ENCODE measurements around the gene DCAKD.

DCAKD gene

GRCh38 chr17:45011767-45012166, 39.7 kb downstream of the DCAKD start:
- Histone ChIP-seq H3K4me1 (ENCODE audit: insufficient read depth, low read length) (peaks cover 11% of the 10 kb centered on the region), H3K4me3 (ENCODE audit: low read depth in 1 of 2, low read length in 2 of 2) (no peak overlapping the region), H3K27ac (ENCODE audit: low read depth, low read length) (no peak overlapping the region), H3K27me3 (ENCODE audit: control insufficient read depth in 1 of 2, insufficient read depth in 2 of 2, low read length in 2 of 2) (no peaks in the 10 kb centered on the region), H3K36me3 (ENCODE audit: insufficient read depth, low read length) (no peaks in the 10 kb centered on the region), H3K9me3 (ENCODE audit: low read length) (no peaks in the 10 kb centered on the region), H3K9ac (ENCODE audit: low read length) (no peak overlapping the region)

GRCh38 chr17:45009676-45010467, 41.6 kb downstream of the DCAKD start:
- no peaks in the 10 kb centered on the region for H3K36me3 ChIP-seq (ENCODE audit: insufficient read depth, low read length)
- no peaks in the 10 kb centered on the region for H3K9me3 ChIP-seq (ENCODE audit: low read length)
- H3K4me1 ChIP-seq (ENCODE audit: insufficient read depth, low read length) = peaks cover 11% of the 10 kb centered on the region
- H3K9ac ChIP-seq (ENCODE audit: low read length) = no peak overlapping the region
- no peak overlapping the region for H3K27ac ChIP-seq (ENCODE audit: low read depth, low read length)
- no peak overlapping the region for H3K4me3 ChIP-seq (ENCODE audit: low read depth in 1 of 2, low read length in 2 of 2)
- H3K27me3 ChIP-seq (ENCODE audit: control insufficient read depth in 1 of 2, insufficient read depth in 2 of 2, low read length in 2 of 2) = no peaks in the 10 kb centered on the region

GRCh38 chr17:45008216-45008615, 43.2 kb downstream of the DCAKD start:
- no peak overlapping the region for H3K9ac ChIP-seq (ENCODE audit: low read length)
- H3K4me3 ChIP-seq (ENCODE audit: low read depth in 1 of 2, low read length in 2 of 2) = no peak overlapping the region
- H3K36me3 ChIP-seq (ENCODE audit: insufficient read depth, low read length) = no peaks in the 10 kb centered on the region
- no peak overlapping the region for H3K27ac ChIP-seq (ENCODE audit: low read depth, low read length)
- H3K27me3 ChIP-seq (ENCODE audit: control insufficient read depth in 1 of 2, insufficient read depth in 2 of 2, low read length in 2 of 2) = no peaks in the 10 kb centered on the region
- no peaks in the 10 kb centered on the region for H3K9me3 ChIP-seq (ENCODE audit: low read length)
- peaks cover 7% of the 10 kb centered on the region for H3K4me1 ChIP-seq (ENCODE audit: insufficient read depth, low read length)

DNA sequence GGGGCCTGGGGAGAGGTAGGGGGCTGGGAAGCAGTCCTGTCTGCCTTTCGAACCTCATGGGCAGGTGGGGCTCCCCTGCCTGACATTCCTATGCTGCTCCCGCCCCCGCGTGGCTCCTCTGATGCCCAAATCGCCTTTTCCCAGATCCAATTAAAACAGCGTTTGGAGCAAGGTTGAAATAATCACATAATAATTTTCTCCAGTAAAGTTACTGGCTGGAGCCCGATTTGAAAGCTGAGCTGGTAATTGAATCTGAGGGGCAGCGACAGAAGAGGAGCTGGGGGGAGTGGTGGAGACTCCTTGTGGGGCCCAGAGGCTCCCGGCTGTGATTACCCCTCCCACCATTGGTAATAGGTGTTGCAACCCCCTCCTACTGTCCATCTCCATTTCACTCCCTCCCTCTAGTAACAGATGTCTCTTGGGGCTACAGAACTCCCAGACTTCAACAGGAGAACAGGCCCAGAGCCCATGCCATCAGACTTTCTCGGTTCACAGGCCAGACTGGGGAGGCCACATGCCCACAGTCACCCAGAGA, 44.4 kb downstream of the DCAKD start:
- no peaks in the 10 kb centered on the region for H3K36me3 ChIP-seq (ENCODE audit: insufficient read depth, low read length)
- no peak overlapping the region for H3K9ac ChIP-seq (ENCODE audit: low read length)
- H3K4me3 ChIP-seq (ENCODE audit: low read depth in 1 of 2, low read length in 2 of 2) = no peak overlapping the region
- H3K27ac ChIP-seq (ENCODE audit: low read depth, low read length) = no peak overlapping the region
- H3K27me3 ChIP-seq (ENCODE audit: control insufficient read depth in 1 of 2, insufficient read depth in 2 of 2, low read length in 2 of 2) = no peaks in the 10 kb centered on the region
- no peaks in the 10 kb centered on the region for H3K4me1 ChIP-seq (ENCODE audit: insufficient read depth, low read length)
- H3K9me3 ChIP-seq (ENCODE audit: low read length) = no peaks in the 10 kb centered on the region

DNA sequence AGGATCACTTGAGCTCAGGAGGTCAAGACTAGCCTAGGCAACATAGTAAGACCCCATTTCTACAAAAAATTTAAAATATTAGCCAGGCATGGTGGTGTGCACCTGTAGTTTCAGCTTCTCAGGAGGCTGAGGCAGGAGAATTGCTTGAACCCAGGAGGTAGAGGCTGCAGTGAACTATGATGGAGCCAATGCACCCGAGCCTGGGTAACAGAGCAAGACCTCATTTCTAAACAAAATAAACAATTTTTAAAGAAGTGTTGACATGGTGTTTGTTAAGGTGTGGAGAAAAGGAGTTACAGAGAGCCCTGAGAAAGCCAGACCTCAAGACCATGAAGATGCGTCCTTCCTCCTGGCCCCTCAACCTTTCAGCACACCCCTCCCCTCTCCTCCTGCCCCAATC, 45.7 kb downstream of the DCAKD start:
- no peak overlapping the region for H3K9ac ChIP-seq (ENCODE audit: low read length)
- H3K4me3 ChIP-seq (ENCODE audit: low read depth in 1 of 2, low read length in 2 of 2) = no peak overlapping the region
- no peak overlapping the region for H3K27ac ChIP-seq (ENCODE audit: low read depth, low read length)
- no peaks in the 10 kb centered on the region for H3K4me1 ChIP-seq (ENCODE audit: insufficient read depth, low read length)
- H3K9me3 ChIP-seq (ENCODE audit: low read length) = no peaks in the 10 kb centered on the region
- no peaks in the 10 kb centered on the region for H3K36me3 ChIP-seq (ENCODE audit: insufficient read depth, low read length)
- no peaks in the 10 kb centered on the region for H3K27me3 ChIP-seq (ENCODE audit: control insufficient read depth in 1 of 2, insufficient read depth in 2 of 2, low read length in 2 of 2)

DNA sequence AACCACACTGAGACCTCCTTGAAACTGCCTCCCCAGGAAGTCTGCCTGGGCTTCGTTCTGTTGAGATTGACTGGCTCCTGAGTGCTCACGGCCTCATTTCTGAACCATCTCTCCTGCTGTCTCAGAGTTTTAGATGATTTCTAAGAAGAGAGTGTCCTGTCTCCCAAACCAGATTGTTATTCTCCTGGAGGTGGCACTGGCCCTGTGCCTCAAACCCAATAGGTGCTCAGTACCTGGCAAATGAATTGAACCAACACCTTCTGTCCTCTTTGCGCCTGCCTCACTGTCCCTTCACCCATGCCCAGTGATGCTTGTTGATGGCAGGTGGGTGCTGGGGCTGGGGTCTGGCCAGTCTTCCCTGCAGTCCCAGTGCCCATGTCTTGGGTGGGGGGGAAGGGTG, 47.0 kb downstream of the DCAKD start:
- Histone ChIP-seq H3K36me3 (ENCODE audit: insufficient read depth, low read length) (no peaks in the 10 kb centered on the region), H3K4me3 (ENCODE audit: low read depth in 1 of 2, low read length in 2 of 2) (no peak overlapping the region), H3K27ac (ENCODE audit: low read depth, low read length) (no peak overlapping the region), H3K9me3 (ENCODE audit: low read length) (no peaks in the 10 kb centered on the region), H3K9ac (ENCODE audit: low read length) (no peak overlapping the region), H3K4me1 (ENCODE audit: insufficient read depth, low read length) (no peaks in the 10 kb centered on the region), H3K27me3 (ENCODE audit: control insufficient read depth in 1 of 2, insufficient read depth in 2 of 2, low read length in 2 of 2) (no peaks in the 10 kb centered on the region)

DNA sequence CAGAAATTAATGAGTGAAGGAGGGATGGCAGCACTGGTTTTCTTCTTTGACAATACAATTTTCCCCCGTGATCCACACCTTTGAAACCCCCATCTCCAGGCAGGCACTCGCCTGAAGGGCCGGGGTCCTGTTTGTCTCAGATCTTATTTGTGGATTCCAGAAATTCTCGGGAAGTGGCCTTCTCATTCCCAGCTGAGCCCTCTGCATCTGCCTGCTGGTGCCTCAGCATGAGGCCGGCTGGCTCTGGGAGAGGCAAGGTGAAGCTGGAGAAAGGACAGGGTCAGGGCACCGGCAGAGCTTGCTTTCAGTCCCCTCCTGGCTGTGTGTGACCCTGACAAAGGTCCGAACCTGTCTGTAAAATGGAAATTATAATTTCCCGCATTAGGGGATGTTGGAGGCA, 47.6 kb downstream of the DCAKD start:
- H3K27ac ChIP-seq (ENCODE audit: low read depth, low read length) = no peak overlapping the region
- no peak overlapping the region for H3K4me3 ChIP-seq (ENCODE audit: low read depth in 1 of 2, low read length in 2 of 2)
- H3K9me3 ChIP-seq (ENCODE audit: low read length) = no peaks in the 10 kb centered on the region
- no peaks in the 10 kb centered on the region for H3K4me1 ChIP-seq (ENCODE audit: insufficient read depth, low read length)
- H3K9ac ChIP-seq (ENCODE audit: low read length) = no peak overlapping the region
- no peaks in the 10 kb centered on the region for H3K27me3 ChIP-seq (ENCODE audit: control insufficient read depth in 1 of 2, insufficient read depth in 2 of 2, low read length in 2 of 2)
- H3K36me3 ChIP-seq (ENCODE audit: insufficient read depth, low read length) = no peaks in the 10 kb centered on the region

- Histone ChIP-seq H3K4me1 (ENCODE audit: insufficient read depth, low read length) (no peaks in the 10 kb centered on the region), H3K36me3 (ENCODE audit: insufficient read depth, low read length) (no peaks in the 10 kb centered on the region), H3K9ac (ENCODE audit: low read length) (no peak overlapping the region), H3K9me3 (ENCODE audit: low read length) (no peaks in the 10 kb centered on the region), H3K27ac (ENCODE audit: low read depth, low read length) (no peak overlapping the region), H3K4me3 (ENCODE audit: low read depth in 1 of 2, low read length in 2 of 2) (no peak overlapping the region), H3K27me3 (ENCODE audit: control insufficient read depth in 1 of 2, insufficient read depth in 2 of 2, low read length in 2 of 2) (no peaks in the 10 kb centered on the region)
These were observed 50.1 kb downstream of the DCAKD start for GRCh38 chr17:45001310-45001709.

- H3K27me3 ChIP-seq (ENCODE audit: control insufficient read depth in 1 of 2, insufficient read depth in 2 of 2, low read length in 2 of 2) = no peaks in the 10 kb centered on the region
- no peaks in the 10 kb centered on the region for H3K9me3 ChIP-seq (ENCODE audit: low read length)
- no peak overlapping the region for H3K4me3 ChIP-seq (ENCODE audit: low read depth in 1 of 2, low read length in 2 of 2)
- H3K27ac ChIP-seq (ENCODE audit: low read depth, low read length) = no peak overlapping the region
- H3K9ac ChIP-seq (ENCODE audit: low read length) = no peak overlapping the region
- no peaks in the 10 kb centered on the region for H3K36me3 ChIP-seq (ENCODE audit: insufficient read depth, low read length)
- no peaks in the 10 kb centered on the region for H3K4me1 ChIP-seq (ENCODE audit: insufficient read depth, low read length)
These were observed 52.0 kb downstream of the DCAKD start for GRCh38 chr17:44999433-44999832.

DNA sequence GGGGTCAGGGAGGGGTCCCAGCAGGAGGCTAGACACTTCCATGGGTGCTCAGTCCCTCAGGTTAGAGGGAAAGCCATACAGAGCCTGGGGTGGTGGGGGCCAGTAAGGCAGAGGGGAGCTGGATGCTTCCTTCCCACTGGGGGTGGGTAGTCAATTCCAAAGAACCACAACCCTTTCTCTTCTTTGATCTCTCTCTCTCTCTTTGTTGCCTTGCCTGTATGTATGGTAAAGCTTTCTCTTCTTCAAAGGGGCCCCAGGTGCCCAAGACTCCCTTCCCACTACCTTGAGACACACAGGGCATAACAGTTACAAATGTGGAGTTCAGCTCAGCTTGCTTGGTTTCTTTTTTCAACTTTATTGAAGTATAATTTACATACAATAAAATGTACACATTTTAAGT, 52.8 kb downstream of the DCAKD start:
- Histone ChIP-seq H3K9me3 (ENCODE audit: low read length) (no peaks in the 10 kb centered on the region), H3K27me3 (ENCODE audit: control insufficient read depth in 1 of 2, insufficient read depth in 2 of 2, low read length in 2 of 2) (no peaks in the 10 kb centered on the region), H3K4me1 (ENCODE audit: insufficient read depth, low read length) (no peaks in the 10 kb centered on the region), H3K9ac (ENCODE audit: low read length) (no peak overlapping the region), H3K36me3 (ENCODE audit: insufficient read depth, low read length) (no peaks in the 10 kb centered on the region), H3K4me3 (ENCODE audit: low read depth in 1 of 2, low read length in 2 of 2) (no peak overlapping the region), H3K27ac (ENCODE audit: low read depth, low read length) (no peak overlapping the region)

GRCh38 chr17:44997733-44998520, 53.5 kb downstream of the DCAKD start:
- no peak overlapping the region for H3K27ac ChIP-seq (ENCODE audit: low read depth, low read length)
- no peaks in the 10 kb centered on the region for H3K4me1 ChIP-seq (ENCODE audit: insufficient read depth, low read length)

More at GRCh38 chr17:44997733-44998520, 53.5 kb downstream of the DCAKD start:
- Histone ChIP-seq H3K36me3 (ENCODE audit: insufficient read depth, low read length) (no peaks in the 10 kb centered on the region), H3K4me3 (ENCODE audit: low read depth in 1 of 2, low read length in 2 of 2) (no peak overlapping the region), H3K27me3 (ENCODE audit: control insufficient read depth in 1 of 2, insufficient read depth in 2 of 2, low read length in 2 of 2) (no peaks in the 10 kb centered on the region), H3K9ac (ENCODE audit: low read length) (no peak overlapping the region), H3K9me3 (ENCODE audit: low read length) (no peaks in the 10 kb centered on the region)
